ENCODE results near the gene CNOT1.
"Not testable (repeated sequence)": the region's sequence is repeated elsewhere in the genome, so short reads cannot be mapped to it uniquely, and the experiment has no call there.

The CNOT1 gene

GRCh38 chr16:58582971-58583765 is 46.5 kb downstream of the CNOT1 start:
- DNase-seq (ENCODE audit: low read depth in 2 of 2, low spot score in 1 of 2) = no peak

GRCh38 chr16:58582133-58582532 is 47.5 kb downstream of the CNOT1 start:
- DNase-seq (ENCODE audit: low read depth in 2 of 2, low spot score in 1 of 2) = no peak

- DNase-seq (ENCODE audit: low read depth in 2 of 2, low spot score in 1 of 2) = no peak
These were observed 50.0 kb downstream of the CNOT1 start for GRCh38 chr16:58579587-58579986.

GRCh38 chr16:58578642-58579041 is 51.0 kb downstream of the CNOT1 start:
- no peak for DNase-seq (ENCODE audit: low read depth in 2 of 2, low spot score in 1 of 2)

GRCh38 chr16:58577141-58577540 is 52.5 kb downstream of the CNOT1 start:
- no peak for DNase-seq (ENCODE audit: low read depth in 2 of 2, low spot score in 1 of 2)

GRCh38 chr16:58574895-58575294 is 54.7 kb downstream of the CNOT1 start:
- no peak for DNase-seq (ENCODE audit: low read depth in 2 of 2, low spot score in 1 of 2)

- not testable (repeated sequence) for DNase-seq (ENCODE audit: low read depth in 2 of 2, low spot score in 1 of 2)
These were observed 63.9 kb downstream of the CNOT1 start for GRCh38 chr16:58565697-58566096.

- no peak for DNase-seq (ENCODE audit: low read depth in 2 of 2, low spot score in 1 of 2)
These were observed 65.9 kb downstream of the CNOT1 start for GRCh38 chr16:58563775-58564174.

- no peak for DNase-seq (ENCODE audit: low read depth in 2 of 2, low spot score in 1 of 2)
These were observed 66.4 kb downstream of the CNOT1 start for GRCh38 chr16:58563235-58563634.

GRCh38 chr16:58556678-58557077 is 72.9 kb downstream of the CNOT1 start:
- DNase-seq (ENCODE audit: low read depth in 2 of 2, low spot score in 1 of 2) = no peak

GRCh38 chr16:58551496-58551895 is 78.1 kb downstream of the CNOT1 start:
- DNase-seq (ENCODE audit: low read depth in 2 of 2, low spot score in 1 of 2) = no peak

GRCh38 chr16:58548378-58548777 is 81.2 kb downstream of the CNOT1 start:
- DNase-seq (ENCODE audit: low read depth in 2 of 2, low spot score in 1 of 2) = no peak

GRCh38 chr16:58543685-58544084 is 85.9 kb downstream of the CNOT1 start:
- no peak for DNase-seq (ENCODE audit: low read depth in 2 of 2, low spot score in 1 of 2)

GRCh38 chr16:58542291-58542690 is 87.3 kb downstream of the CNOT1 start:
- no peak for DNase-seq (ENCODE audit: low read depth in 2 of 2, low spot score in 1 of 2)

GRCh38 chr16:58541711-58542110 is 87.9 kb downstream of the CNOT1 start:
- no peak for DNase-seq (ENCODE audit: low read depth in 2 of 2, low spot score in 1 of 2)

- no peak for DNase-seq (ENCODE audit: low read depth in 2 of 2, low spot score in 1 of 2)
These were observed 92.3 kb downstream of the CNOT1 start for GRCh38 chr16:58537124-58537906.

GRCh38 chr16:58536278-58536677 is 93.3 kb downstream of the CNOT1 start:
- no peak for DNase-seq (ENCODE audit: low read depth in 2 of 2, low spot score in 1 of 2)

- no peak for DNase-seq (ENCODE audit: low read depth in 2 of 2, low spot score in 1 of 2)
These were observed 94.5 kb downstream of the CNOT1 start for GRCh38 chr16:58535100-58535499.

GRCh38 chr16:58533751-58534470 is 95.7 kb downstream of the CNOT1 start:
- DNase-seq (ENCODE audit: low read depth in 2 of 2, low spot score in 1 of 2) = no peak

GRCh38 chr16:58532414-58532813 is 97.2 kb downstream of the CNOT1 start:
- DNase-seq (ENCODE audit: low read depth in 2 of 2, low spot score in 1 of 2) = no peak

- DNase-seq (ENCODE audit: low read depth in 2 of 2, low spot score in 1 of 2) = no peak
These were observed 99.4 kb downstream of the CNOT1 start for GRCh38 chr16:58530179-58530578.

GRCh38 chr16:58519707-58520106 is 109.9 kb downstream of the CNOT1 start:
- no peak for DNase-seq (ENCODE audit: low read depth in 2 of 2, low spot score in 1 of 2)

Measured in stimulated activated CD8-positive, alpha-beta memory T cell treated with anti-CD3 and anti-CD28 coated beads, Interleukin-4, amount 100 ng/mL, for 1 hour (primary cell).